IMR-90 (cell line): Measurements from ENCODE around the gene ZPBP2.

Source experiments
- FOS ChIP-seq: fragments of 150-350 bp; IDR thresholded peaks from 2 replicates; pipeline ENCODE4 v1.6.1; 2016; ENCODE audit warnings: low read depth, low read length
- MAZ ChIP-seq: IDR thresholded peaks from 2 replicates; pipeline ENCODE4 v1.6.1; 2012; ENCODE audit warnings: low read depth, mild to moderate bottlenecking, low read length, improper control_type of control experiment, moderate library complexity, borderline replicate concordance
- POLR2A ChIP-seq: IDR thresholded peaks from 2 replicates; pipeline ENCODE4 v1.6.1; 2012; ENCODE audit warnings: mild to moderate bottlenecking, low read depth, low read length
- RFX5 ChIP-seq: IDR thresholded peaks from 2 replicates; pipeline ENCODE4 v1.8.0; 2012; ENCODE audit warnings: low read depth, mild to moderate bottlenecking, low read length, moderate library complexity
- SMC3 ChIP-seq: fragments of 150-350 bp; IDR thresholded peaks from 2 replicates; pipeline ENCODE4 v1.6.1; 2016; ENCODE audit warnings: low read depth, mild to moderate bottlenecking, antibody characterized with exemption, low read length, moderate library complexity
- TF ChIP-seq, protein P1 (sequence below): conservative IDR thresholded peaks from 2 replicates; pipeline ENCODE4 v1.5.1; 2012; ENCODE audit warnings: mild to moderate bottlenecking, low read depth, low read length, improper control_type of control experiment
- TF ChIP-seq, protein P2 (sequence below): fragments of 150-350 bp; IDR thresholded peaks from 2 replicates; pipeline ENCODE4 v1.6.1; 2017; ENCODE audit warnings: mild to moderate bottlenecking, antibody characterized with exemption, low read length, low read depth

DNA sequence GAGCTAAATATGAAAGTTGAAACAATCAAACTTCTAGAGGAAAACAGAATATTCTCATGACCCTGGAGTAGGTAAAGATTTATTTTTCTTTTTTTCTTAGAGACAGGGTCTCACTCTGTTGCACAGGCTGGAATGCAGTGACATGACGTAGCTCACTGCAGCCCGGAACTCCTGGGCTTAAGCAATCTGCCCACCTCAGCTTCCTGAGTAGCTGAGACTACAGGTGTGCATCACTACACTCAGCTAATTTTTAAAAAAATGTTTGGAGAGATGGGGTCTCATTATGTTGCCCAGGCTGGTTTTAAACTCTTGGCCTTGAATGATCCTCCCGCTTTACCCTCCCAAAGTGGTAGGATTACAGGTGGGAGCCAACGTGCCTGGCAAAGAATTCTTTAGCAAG is 19.4 kb upstream of the ZPBP2 start:
- TF ChIP-seq, protein P1, sequence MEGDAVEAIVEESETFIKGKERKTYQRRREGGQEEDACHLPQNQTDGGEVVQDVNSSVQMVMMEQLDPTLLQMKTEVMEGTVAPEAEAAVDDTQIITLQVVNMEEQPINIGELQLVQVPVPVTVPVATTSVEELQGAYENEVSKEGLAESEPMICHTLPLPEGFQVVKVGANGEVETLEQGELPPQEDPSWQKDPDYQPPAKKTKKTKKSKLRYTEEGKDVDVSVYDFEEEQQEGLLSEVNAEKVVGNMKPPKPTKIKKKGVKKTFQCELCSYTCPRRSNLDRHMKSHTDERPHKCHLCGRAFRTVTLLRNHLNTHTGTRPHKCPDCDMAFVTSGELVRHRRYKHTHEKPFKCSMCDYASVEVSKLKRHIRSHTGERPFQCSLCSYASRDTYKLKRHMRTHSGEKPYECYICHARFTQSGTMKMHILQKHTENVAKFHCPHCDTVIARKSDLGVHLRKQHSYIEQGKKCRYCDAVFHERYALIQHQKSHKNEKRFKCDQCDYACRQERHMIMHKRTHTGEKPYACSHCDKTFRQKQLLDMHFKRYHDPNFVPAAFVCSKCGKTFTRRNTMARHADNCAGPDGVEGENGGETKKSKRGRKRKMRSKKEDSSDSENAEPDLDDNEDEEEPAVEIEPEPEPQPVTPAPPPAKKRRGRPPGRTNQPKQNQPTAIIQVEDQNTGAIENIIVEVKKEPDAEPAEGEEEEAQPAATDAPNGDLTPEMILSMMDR, result no peak
- no peak for TF ChIP-seq MAZ
- no peak for TF ChIP-seq POLR2A
- TF ChIP-seq, protein P2, sequence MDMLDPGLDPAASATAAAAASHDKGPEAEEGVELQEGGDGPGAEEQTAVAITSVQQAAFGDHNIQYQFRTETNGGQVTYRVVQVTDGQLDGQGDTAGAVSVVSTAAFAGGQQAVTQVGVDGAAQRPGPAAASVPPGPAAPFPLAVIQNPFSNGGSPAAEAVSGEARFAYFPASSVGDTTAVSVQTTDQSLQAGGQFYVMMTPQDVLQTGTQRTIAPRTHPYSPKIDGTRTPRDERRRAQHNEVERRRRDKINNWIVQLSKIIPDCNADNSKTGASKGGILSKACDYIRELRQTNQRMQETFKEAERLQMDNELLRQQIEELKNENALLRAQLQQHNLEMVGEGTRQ, result no peak
- no peak for TF ChIP-seq FOS
- no peak for TF ChIP-seq RFX5
- TF ChIP-seq SMC3, result no peak
